GM21529 (cell line): Measurements from ENCODE around the gene SNX22.

Experiments used
- ATAC-seq: cut with Tn5 transposase; IDR thresholded peaks from one replicate; pipeline ENCODE4 v1.9.1; 2021; ENCODE audit not compliant: unreplicated experiment

Gene SNX22

GRCh38 chr15:64133623-64134344 lies 17.7 kb upstream of the SNX22 start:
- ATAC-seq, result no peak

DNA sequence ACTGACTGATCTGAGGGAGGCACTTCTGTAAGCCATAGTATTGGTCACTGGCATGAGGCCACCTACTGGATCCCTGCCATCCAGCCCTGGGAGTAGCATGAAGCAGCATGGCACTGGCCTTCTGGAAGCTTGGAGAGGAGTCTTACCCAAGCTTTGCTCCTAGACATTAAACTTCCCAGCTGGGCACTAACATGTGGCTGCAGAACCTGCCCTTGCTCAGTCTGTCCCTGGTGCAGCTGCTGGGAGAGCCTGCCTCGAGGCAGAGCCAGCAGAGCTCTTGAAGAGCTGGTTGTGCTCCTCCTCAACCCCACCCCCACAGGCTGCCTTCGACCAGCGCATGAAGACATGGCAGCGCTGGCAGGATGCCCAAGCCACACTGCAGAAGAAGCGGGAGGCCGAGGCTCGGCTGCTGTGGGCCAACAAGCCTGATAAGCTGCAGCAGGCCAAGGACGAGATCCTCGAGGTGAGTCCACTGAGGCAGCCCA lies 17.1 kb upstream of the SNX22 start:
- no peak for ATAC-seq

- ATAC-seq, result no peak
These were observed 15.2 kb upstream of the SNX22 start for GRCh38 chr15:64136347-64136746.

DNA sequence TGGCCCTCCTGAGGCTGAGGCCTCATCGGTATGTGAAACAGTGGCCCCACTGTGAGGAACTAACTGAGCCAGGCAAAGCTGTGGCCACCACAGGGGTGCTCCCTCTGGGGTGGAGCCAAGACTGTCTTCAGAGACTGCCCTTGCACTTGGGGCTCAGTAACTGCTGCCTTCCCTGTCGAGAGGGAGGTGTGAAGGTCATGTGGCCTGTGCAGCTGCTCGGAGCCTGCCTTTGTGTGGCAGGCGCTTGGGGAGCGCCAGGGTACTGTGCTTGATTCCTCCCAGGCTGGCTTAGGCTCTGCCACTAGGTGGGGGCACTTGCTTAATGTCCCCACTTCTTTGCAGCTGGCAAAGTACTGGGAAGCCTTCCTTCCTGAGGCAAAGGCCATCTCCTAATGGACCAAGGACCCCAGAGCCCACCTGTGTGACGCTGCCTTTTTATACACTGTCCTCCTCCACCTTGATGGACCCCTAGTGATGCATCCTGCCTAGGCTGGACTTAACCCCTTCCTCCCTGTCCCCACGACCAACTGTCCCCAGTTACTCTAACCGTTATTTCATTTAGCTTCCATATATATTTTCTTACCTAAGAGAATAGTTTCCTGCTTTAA lies 14.2 kb upstream of the SNX22 start:
- ATAC-seq, result no peak

GRCh38 chr15:64138331-64138941 lies 13.1 kb upstream of the SNX22 start:
- ATAC-seq, result no peak

DNA sequence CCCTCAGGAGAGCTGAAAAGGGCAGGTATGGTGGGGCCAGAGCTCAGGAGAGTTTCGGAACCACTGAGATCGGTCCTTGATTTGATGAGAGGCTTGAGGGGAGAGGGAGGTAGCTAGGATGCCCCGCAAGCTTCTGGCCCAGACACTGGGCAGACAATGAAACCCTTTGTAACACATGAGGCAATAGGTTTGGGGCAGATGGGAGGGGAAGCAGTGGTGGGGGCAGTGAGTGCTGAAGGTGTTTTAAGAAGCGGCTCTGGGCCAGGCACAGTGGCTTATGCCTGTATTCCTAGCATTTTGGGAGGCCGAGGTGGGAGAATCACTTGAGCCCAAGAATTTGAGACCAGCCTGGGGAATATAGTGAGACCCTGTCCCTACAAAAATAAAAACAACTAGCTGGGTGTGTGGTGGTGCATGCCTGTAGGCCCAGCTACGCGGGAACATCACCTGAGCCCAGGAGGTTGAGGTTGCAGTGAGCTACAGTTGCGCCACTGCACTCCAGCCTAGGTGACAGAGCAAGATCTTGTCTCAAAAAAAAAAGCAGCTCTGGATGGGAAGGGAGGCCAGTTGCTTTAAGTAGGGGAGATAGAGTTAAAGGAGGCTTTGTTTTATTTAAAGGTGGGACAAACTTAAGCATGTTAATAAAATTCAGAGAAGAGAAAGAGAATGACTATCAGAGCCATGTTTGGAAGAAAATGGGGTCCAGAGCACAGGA lies 9.6 kb upstream of the SNX22 start:
- ATAC-seq, result no peak

- ATAC-seq, result no peak
These were observed 8.3 kb upstream of the SNX22 start for GRCh38 chr15:64143276-64143675.

DNA sequence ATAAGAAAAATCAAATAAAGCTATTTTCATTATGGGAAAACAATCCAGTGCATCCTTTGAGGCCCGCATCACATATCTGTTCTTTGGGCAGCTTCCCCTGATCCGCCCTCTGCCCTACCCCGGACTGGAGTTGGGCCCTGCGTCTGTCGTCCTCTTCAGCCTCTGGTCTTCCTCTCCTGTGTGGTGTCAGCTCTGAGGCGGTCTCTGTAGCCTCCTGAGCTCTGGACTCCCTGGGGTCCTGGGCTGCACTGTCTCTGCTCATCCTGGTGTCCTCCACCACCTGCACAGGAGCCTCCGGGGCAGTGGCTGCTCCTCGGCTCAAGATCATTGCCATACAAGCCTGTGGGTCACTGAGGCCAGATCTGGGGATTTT lies 7.4 kb upstream of the SNX22 start:
- no peak for ATAC-seq

- ATAC-seq, result peak; percentile 83
These were observed 6.8 kb upstream of the SNX22 start for GRCh38 chr15:64144565-64145281.

DNA sequence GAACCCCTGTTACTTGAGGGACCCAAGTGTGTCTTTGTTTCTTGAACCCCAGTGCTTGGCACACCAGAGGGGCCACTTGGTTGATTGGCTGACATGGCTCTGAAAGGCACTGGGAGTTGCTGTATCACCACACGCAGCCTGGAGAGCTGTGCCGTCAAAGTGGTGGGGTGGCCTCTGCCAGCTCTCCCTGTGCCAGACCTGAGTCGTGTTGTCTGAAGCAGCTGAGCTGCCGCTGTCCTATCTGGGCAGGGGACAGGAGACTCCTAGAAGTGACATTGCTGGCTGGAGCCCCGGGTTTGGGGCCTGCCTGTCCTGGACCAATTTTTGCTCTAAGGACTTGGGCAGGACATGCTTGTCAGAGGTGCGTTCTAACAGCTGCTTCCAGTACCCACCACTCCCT lies 5.5 kb upstream of the SNX22 start:
- no peak for ATAC-seq

- no peak for ATAC-seq
These were observed 5.0 kb upstream of the SNX22 start for GRCh38 chr15:64146520-64146884.

DNA sequence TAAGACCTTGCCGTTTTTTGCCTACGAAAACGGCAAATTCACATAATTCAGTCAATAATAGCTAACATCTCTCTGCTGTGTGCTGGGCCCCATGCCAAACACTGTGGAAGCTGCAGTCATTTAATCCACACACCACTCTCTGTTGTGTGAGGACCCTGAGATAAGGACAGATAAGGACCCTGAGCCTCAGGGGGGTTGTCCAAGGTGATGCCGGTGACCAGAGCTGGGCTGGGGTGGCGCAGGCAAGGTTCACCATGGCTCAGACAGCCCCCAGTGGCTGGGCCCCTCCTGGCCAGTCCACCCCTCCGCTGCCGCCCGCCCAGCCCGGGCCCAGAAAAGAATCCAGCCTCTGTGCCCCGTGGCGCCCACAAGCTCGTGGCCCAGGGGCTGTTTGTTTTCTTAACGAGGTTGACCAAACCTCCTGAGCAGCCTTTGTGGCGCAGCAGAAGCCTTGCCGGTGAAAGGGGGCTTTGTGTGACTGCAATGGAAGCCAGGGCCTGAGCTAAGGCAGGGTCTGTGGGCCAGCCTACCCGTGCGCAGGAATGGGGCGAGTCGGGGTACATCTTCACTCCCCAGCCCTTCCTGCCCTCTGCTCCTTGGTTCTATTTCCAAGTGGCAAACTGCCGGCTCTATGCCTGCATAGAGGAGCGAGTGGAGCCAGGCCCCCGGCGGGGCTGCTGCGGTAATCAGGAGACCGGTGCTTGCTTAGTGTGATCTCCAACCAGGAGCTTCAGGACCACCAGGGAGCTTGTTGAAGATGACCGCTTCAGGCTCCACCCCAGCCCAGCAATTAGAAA lies 4.4 kb upstream of the SNX22 start:
- no peak for ATAC-seq

GRCh38 chr15:64148168-64148567 lies 3.4 kb upstream of the SNX22 start:
- no peak for ATAC-seq

- ATAC-seq, result no peak
These were observed 3.0 kb upstream of the SNX22 start for GRCh38 chr15:64148581-64148980.

GRCh38 chr15:64149424-64149823 lies 2.1 kb upstream of the SNX22 start:
- no peak for ATAC-seq

DNA sequence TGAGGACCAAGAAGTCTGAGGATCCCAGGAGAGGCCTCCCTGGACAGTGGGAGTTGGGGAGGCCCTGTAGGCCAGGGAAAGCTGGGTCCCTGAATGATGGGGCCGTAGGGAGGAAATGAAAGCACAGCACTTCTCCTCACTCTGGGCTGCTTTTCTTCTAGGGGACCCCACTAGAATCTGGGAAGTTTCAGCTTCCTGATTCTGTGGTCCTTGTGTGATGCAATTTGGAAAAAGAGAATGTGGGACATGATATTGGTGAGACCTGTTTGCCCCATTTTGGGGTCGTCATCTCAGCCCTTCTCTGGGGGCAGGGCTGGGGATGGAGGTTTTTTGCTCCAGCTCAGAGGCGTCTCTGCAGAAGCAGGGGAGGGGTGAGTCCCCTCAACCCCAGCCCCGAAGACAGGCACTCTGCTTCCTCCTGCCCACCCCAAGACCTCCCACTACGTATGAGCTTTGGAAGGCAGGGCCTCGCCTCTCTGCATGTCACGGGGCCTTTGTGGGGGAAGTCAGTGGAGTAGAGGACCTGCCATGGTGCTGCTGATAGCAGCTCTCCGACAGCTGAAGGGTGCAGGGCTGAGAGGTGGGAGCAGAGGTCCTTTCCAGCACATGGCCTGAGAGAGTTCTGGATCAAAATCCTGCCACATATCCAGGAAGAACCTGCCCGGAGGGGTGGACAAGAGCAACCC lies 1.5 kb upstream of the SNX22 start:
- ATAC-seq, result no peak

GRCh38 chr15:64152507-64153387 lies 1.2 kb downstream of the SNX22 start:
- ATAC-seq, result peak; percentile 20

- ATAC-seq, result peak; percentile 54
These were observed 2.2 kb downstream of the SNX22 start for GRCh38 chr15:64153480-64154367.
